ENCODE measurements around the gene IGSF23. TPM values are rescaled to one million over a fixed set of nuclear protein-coding genes. Genes with fewer than 3 reads are reported as not detected.

IGSF23 gene
- polyA plus RNA-seq, 3 donors, result 0.23 to 0.46 (median 0.44) TPM

- no peak for TF ChIP-seq CTCF (IDR thresholded peaks at IDR 0.05)
- Histone ChIP-seq H4K20me1 (ENCODE audit: insufficient read depth, low read length) (peaks cover 30% of the 10 kb centered on the region), H3K9me3 (replicated peaks in 1 of 2; ENCODE audit: control insufficient read depth in 1 of 2, insufficient read depth in 1 of 2, low read length in 2 of 2) (no peaks in the 10 kb centered on the region), H3K4me2 (replicated peaks; ENCODE audit: extremely low read depth, low read length, poor library complexity, severe bottlenecking) (no peak overlapping the region), H3K27ac (ENCODE audit: low read depth in 1 of 2, low read length in 2 of 2) (no peak overlapping the region), H3K9ac (ENCODE audit: insufficient read depth, low read length, poor library complexity, severe bottlenecking) (no peak overlapping the region), H2AFZ (ENCODE audit: insufficient read depth, low read depth, low read length, poor library complexity, severe bottlenecking) (no peak overlapping the region), H3K4me1 (ENCODE audit: control insufficient read depth in 1 of 2, insufficient read depth in 2 of 2, low read length in 2 of 2) (peaks cover 10 to 15% of the 10 kb centered on the region in 2 donors), H3K27me3 (ENCODE audit: control insufficient read depth in 2 of 2, insufficient read depth in 2 of 2, low read length in 2 of 2) (no peaks in the 10 kb centered on the region), H3K4me3 (replicated peaks in 1 of 3; ENCODE audit: low read depth in 2 of 3, low read length in 3 of 3) (no peak overlapping the region), H3K79me2 (ENCODE audit: insufficient read depth, low read length) (peaks cover 6% of the 10 kb centered on the region), H3K36me3 (replicated peaks in 1 of 2; ENCODE audit: control insufficient read depth in 1 of 2, insufficient read depth in 2 of 2, low read length in 2 of 2) (peaks cover 29 to 33% of the 10 kb centered on the region in 2 donors)
- Mint-ChIP-seq H3K27ac (no peak overlapping the region), H3K4me3 (no peak overlapping the region), H3K27me3 (ENCODE audit: low read depth in 3 of 3) (peaks cover 0 to 8% (median 6%) of the 10 kb centered on the region in 3 donors), H3K4me1 (peaks cover 23% of the 10 kb centered on the region), H3K9me3 (no peaks in the 10 kb centered on the region), H3K36me3 (peaks cover 38 to 48% of the 10 kb centered on the region in 2 donors)
- intact Hi-C loops (cut with micrococcal nuclease), result no loop called here
- WGBS (ENCODE audit: insufficient coverage), result no CpG with 5 or more reads among the region's 3 CpGs
- DNase-seq, result no peak
These were observed 32.7 kb downstream of the IGSF23 start for GRCh38 chr19:44646049-44646416.

- H3K9ac ChIP-seq (ENCODE audit: insufficient read depth, low read length, poor library complexity, severe bottlenecking), result no peak overlapping the region
- Mint-ChIP-seq H3K4me3 (no peak overlapping the region), H3K27me3 (ENCODE audit: low read depth in 3 of 3) (peaks cover 0 to 6% (median 6%) of the 10 kb centered on the region in 3 donors), H3K27ac (no peak overlapping the region), H3K9me3 (no peaks in the 10 kb centered on the region), H3K4me1 (peaks cover 23% of the 10 kb centered on the region), H3K36me3 (peaks cover 44 to 58% of the 10 kb centered on the region in 2 donors)
- no peak overlapping the region for H3K4me2 ChIP-seq (replicated peaks; ENCODE audit: extremely low read depth, low read length, poor library complexity, severe bottlenecking)
- 97% methylated on average over 26 of the region's 31 CpGs for WGBS (ENCODE audit: insufficient coverage)
- peaks cover 38 to 41% of the 10 kb centered on the region in 2 donors for H3K36me3 ChIP-seq (replicated peaks in 1 of 2; ENCODE audit: control insufficient read depth in 1 of 2, insufficient read depth in 2 of 2, low read length in 2 of 2)
- intact Hi-C loops (cut with micrococcal nuclease), result no loop called here
- no peak for DNase-seq
- no peak overlapping the region for H2AFZ ChIP-seq (ENCODE audit: insufficient read depth, low read depth, low read length, poor library complexity, severe bottlenecking)
- no peak overlapping the region for H3K4me3 ChIP-seq (replicated peaks in 1 of 3; ENCODE audit: low read depth in 2 of 3, low read length in 3 of 3)
- H4K20me1 ChIP-seq (ENCODE audit: insufficient read depth, low read length), result peaks cover 30% of the 10 kb centered on the region
- no peak for TF ChIP-seq CTCF (IDR thresholded peaks at IDR 0.05)
- H3K27ac ChIP-seq (ENCODE audit: low read depth in 1 of 2, low read length in 2 of 2), result no peak overlapping the region
- no peaks in the 10 kb centered on the region for H3K27me3 ChIP-seq (ENCODE audit: control insufficient read depth in 2 of 2, insufficient read depth in 2 of 2, low read length in 2 of 2)
- H3K4me1 ChIP-seq (ENCODE audit: control insufficient read depth in 1 of 2, insufficient read depth in 2 of 2, low read length in 2 of 2), result peaks cover 10 to 15% of the 10 kb centered on the region in 2 donors
- H3K9me3 ChIP-seq (replicated peaks in 1 of 2; ENCODE audit: control insufficient read depth in 1 of 2, insufficient read depth in 1 of 2, low read length in 2 of 2), result no peaks in the 10 kb centered on the region
- peaks cover 6% of the 10 kb centered on the region for H3K79me2 ChIP-seq (ENCODE audit: insufficient read depth, low read length)
These were observed 33.8 kb downstream of the IGSF23 start for GRCh38 chr19:44647144-44647543.
